SK-N-SH treated with all-trans-retinoic acid at 6 μM for 48 hours (cell line): Measurements from ENCODE around the gene SAAL1.

ENCODE experiments used
- ATAC-seq: fragments of 200-7000 bp; cut with Tn5 transposase; 3 replicates; pipeline ENCODE4 v1.9.1; 2020; ENCODE audit warnings: mild to moderate bottlenecking, moderate library complexity
- ARNTL ChIP-seq: fragments of 450-650 bp; formaldehyde crosslinking; IDR thresholded peaks from 2 replicates; pipeline ENCODE4 v1.5.0; 2020; ENCODE audit warnings: low read depth, mild to moderate bottlenecking, moderate library complexity, borderline replicate concordance
- BACH2 ChIP-seq: fragments of 250-450 bp; sonication (Bioruptor Pico); IDR thresholded peaks from 2 replicates; pipeline ENCODE4 v1.9.0; 2021; ENCODE audit warnings: mild to moderate bottlenecking, borderline replicate concordance
- CREB5 ChIP-seq: fragments of 250-450 bp; sonication (Bioruptor Pico); IDR thresholded peaks from 2 replicates; pipeline ENCODE4 v1.5.1; 2020; ENCODE audit warnings: low read depth, mild to moderate bottlenecking, moderate library complexity
- CSDC2 ChIP-seq: fragments of 250-450 bp; sonication (Bioruptor Pico); IDR thresholded peaks from 2 replicates; pipeline ENCODE4 v1.5.0; 2020; ENCODE audit warnings: mild to moderate bottlenecking, moderate library complexity
- CSRNP3 ChIP-seq: fragments of 250-450 bp; sonication (Bioruptor Pico); IDR thresholded peaks from 2 replicates; pipeline ENCODE4 v1.5.1; 2021; ENCODE audit warnings: mild to moderate bottlenecking, moderate library complexity
- ESRRG ChIP-seq: fragments of 250-450 bp; sonication (Bioruptor Pico); IDR thresholded peaks from 2 replicates; pipeline ENCODE4 v1.6.1; 2021; ENCODE audit warnings: mild to moderate bottlenecking
- GLIS3 ChIP-seq: fragments of 250-450 bp; sonication (Bioruptor Pico); IDR thresholded peaks from 2 replicates; pipeline ENCODE4 v1.5.0; 2020; ENCODE audit warnings: mild to moderate bottlenecking, moderate library complexity
- ISL1 ChIP-seq: fragments of 250-450 bp; sonication (Bioruptor Pico); IDR thresholded peaks from 2 replicates; pipeline ENCODE4 v2.1.2; 2022; ENCODE audit warnings: mild to moderate bottlenecking, moderate library complexity
- OSR1 ChIP-seq: fragments of 250-450 bp; sonication (Bioruptor Pico); IDR thresholded peaks from 2 replicates; pipeline ENCODE4 v1.8.0; 2022; ENCODE audit warnings: moderate library complexity, mild to moderate bottlenecking, inconsistent platforms
- PATZ1 ChIP-seq: fragments of 250-450 bp; sonication (Bioruptor Pico); IDR thresholded peaks from 2 replicates; pipeline ENCODE4 v1.8.0; 2020; ENCODE audit warnings: mild to moderate bottlenecking, moderate library complexity, borderline replicate concordance
- POU6F1 ChIP-seq: fragments of 250-450 bp; sonication (Bioruptor Pico); IDR thresholded peaks from 2 replicates; pipeline ENCODE4 v1.8.0; 2021; ENCODE audit warnings: low read depth, mild to moderate bottlenecking, moderate library complexity, borderline replicate concordance
- PPARA ChIP-seq: fragments of 250-450 bp; sonication (Bioruptor Pico); IDR thresholded peaks from 2 replicates; pipeline ENCODE4 v1.5.0; 2020; ENCODE audit warnings: mild to moderate bottlenecking, borderline replicate concordance
- RARB ChIP-seq: fragments of 250-450 bp; sonication (Bioruptor Pico); IDR thresholded peaks from 2 replicates; pipeline ENCODE4 v1.8.0; 2021; ENCODE audit warnings: mild to moderate bottlenecking, moderate library complexity
- SNAI2 ChIP-seq: fragments of 250-450 bp; sonication (Bioruptor Pico); IDR thresholded peaks from 2 replicates; pipeline ENCODE4 v1.5.0; 2020; ENCODE audit warnings: mild to moderate bottlenecking, moderate library complexity
- TCF4 ChIP-seq: fragments of 250-450 bp; sonication (Bioruptor Pico); IDR thresholded peaks from 2 replicates; pipeline ENCODE4 v1.8.0; 2021; ENCODE audit warnings: mild to moderate bottlenecking, moderate library complexity, borderline replicate concordance
- TOX ChIP-seq: fragments of 250-450 bp; sonication (Bioruptor Pico); IDR thresholded peaks from 2 replicates; pipeline ENCODE4 v1.8.0; 2021; ENCODE audit warnings: mild to moderate bottlenecking, moderate library complexity, borderline replicate concordance
- TSHZ2 ChIP-seq: fragments of 250-450 bp; sonication (Bioruptor Pico); IDR thresholded peaks from 2 replicates; pipeline ENCODE4 v1.5.0; 2020; ENCODE audit warnings: mild to moderate bottlenecking, moderate library complexity
- ZC3H10 ChIP-seq: fragments of 250-450 bp; sonication (Bioruptor Pico); IDR thresholded peaks from 2 replicates; pipeline ENCODE4 v1.5.1; 2021; ENCODE audit warnings: mild to moderate bottlenecking, moderate library complexity
- ZFP30 ChIP-seq: fragments of 450-650 bp; formaldehyde crosslinking; IDR thresholded peaks from 2 replicates; pipeline ENCODE4 v1.5.0; 2022; ENCODE audit warnings: mild to moderate bottlenecking, moderate library complexity
- ZNF565 ChIP-seq: fragments of 450-650 bp; formaldehyde crosslinking; conservative IDR thresholded peaks from 2 replicates; pipeline ENCODE4 v1.5.0; 2020; ENCODE audit warnings: low read depth, mild to moderate bottlenecking, moderate library complexity
- ZNF70 ChIP-seq: fragments of 450-650 bp; formaldehyde crosslinking; IDR thresholded peaks from 2 replicates; pipeline ENCODE4 v1.5.0; 2020; ENCODE audit warnings: mild to moderate bottlenecking, moderate library complexity
- ZNF8 ChIP-seq: fragments of 450-650 bp; formaldehyde crosslinking; IDR thresholded peaks from 2 replicates; pipeline ENCODE4 v1.5.0; 2020; ENCODE audit warnings: mild to moderate bottlenecking, moderate library complexity

The SAAL1 gene

GRCh38 chr11:18115360-18116127, 9.7 kb upstream of the SAAL1 start:
- peak; percentile 98 for ATAC-seq
- TF ChIP-seq ESRRG (CRISPR knock-in tag) (no peak), ZNF70 (CRISPR knock-in tag) (no peak), ARNTL (no peak), ISL1 (no peak), TCF4 (CRISPR knock-in tag) (no peak)

- TF ChIP-seq ISL1 (no peak), RARB (no peak), PATZ1 (CRISPR knock-in tag) (no peak), CSRNP3 (CRISPR knock-in tag) (no peak), ESRRG (CRISPR knock-in tag) (no peak), CREB5 (CRISPR knock-in tag) (no peak), POU6F1 (CRISPR knock-in tag) (no peak), ZNF8 (CRISPR knock-in tag) (no peak), PPARA (CRISPR knock-in tag) (no peak), TOX (CRISPR knock-in tag) (no peak), GLIS3 (no peak), ZC3H10 (CRISPR knock-in tag) (no peak), TSHZ2 (CRISPR knock-in tag) (no peak), SNAI2 (no peak), ZNF565 (CRISPR knock-in tag) (no peak), TCF4 (CRISPR knock-in tag) (no peak), BACH2 (no peak), ZFP30 (CRISPR knock-in tag) (no peak), OSR1 (CRISPR knock-in tag) (no peak), CSDC2 (no peak)
- no peak for ATAC-seq
Measured at GRCh38 chr11:18111005-18111404, 5.1 kb upstream of the SAAL1 start.

- TF ChIP-seq PATZ1 (CRISPR knock-in tag) (no peak), CSDC2 (no peak), ISL1 (no peak), TOX (CRISPR knock-in tag) (no peak), TSHZ2 (CRISPR knock-in tag) (no peak)
- ATAC-seq = no peak
Measured at GRCh38 chr11:18108254-18108653, 2.4 kb upstream of the SAAL1 start.
